ENCODE measurements around the gene KIF4A.

- TF ChIP-seq CTCF (IDR thresholded peaks at IDR 0.05; ENCODE audit: low read depth, low read length) (no peak), EZH2phosphoT487 (IDR thresholded peaks at IDR 0.05; ENCODE audit: low read depth) (no peak)
Observed at GRCh38 chrX:70332600-70332999, 42.7 kb downstream of the KIF4A start.
